ENCODE results near the gene PDLIM7.
A peak's percentile ranks its signal among the peaks of the same experiment; 100 is the strongest.

The PDLIM7 gene

DNA sequence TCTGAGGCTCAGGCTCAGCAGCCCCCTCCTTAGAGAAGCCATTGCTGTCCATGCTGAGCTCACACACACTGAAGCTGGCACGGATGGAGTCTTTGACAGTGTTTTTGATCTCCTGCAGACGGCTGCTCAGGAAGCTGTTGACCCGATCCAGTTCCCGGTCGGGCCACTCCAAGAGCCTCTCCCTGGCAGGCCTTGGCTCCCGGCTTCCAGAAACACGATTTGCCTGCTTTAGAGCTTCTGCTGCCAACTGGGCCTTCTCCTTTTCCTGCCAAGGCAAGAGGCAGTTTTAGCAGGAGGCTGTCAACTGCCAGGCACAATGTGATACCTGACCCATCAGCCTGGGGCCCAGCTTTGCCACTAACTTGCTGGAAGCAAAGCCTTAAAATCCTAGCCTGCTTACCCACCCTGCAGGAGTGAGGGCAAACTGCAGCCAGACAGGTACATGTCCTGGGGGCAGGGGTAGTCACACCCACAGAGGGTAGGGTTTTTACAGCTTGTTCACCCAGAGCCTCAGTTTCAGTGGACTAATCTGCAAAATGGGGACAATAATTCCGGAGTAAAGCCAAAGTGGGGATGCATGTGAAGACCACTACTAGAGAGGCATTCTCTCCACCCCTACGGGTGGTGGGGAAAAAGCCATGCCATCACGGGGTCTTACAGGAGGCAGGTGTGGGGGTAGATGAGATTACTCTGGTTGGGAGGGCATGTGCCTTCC, 27.7 kb upstream of the PDLIM7 start:
- DNase-seq (ENCODE audit: low read depth in 1 of 2, low spot score in 1 of 2): no peak

DNA sequence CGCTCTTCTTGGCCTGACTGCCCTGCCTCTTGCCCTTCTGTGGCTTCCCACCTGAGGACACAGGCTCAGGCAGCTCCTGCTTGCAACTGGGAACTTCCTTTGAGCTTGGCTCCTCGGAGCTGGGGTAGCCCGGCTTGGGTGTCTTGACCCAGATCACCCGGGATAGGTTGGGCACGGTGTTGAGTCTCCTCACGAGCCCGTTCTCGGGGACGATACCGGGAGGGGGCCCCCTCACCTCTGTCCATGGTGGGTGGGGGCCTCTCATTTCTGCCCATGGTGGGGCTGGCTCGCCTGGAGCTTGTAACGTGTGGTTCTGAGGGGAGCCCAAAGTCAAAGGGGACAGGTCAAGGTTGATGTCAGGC, 27.1 kb upstream of the PDLIM7 start:
- DNase-seq (ENCODE audit: low read depth in 1 of 2, low spot score in 1 of 2): no peak

DNA sequence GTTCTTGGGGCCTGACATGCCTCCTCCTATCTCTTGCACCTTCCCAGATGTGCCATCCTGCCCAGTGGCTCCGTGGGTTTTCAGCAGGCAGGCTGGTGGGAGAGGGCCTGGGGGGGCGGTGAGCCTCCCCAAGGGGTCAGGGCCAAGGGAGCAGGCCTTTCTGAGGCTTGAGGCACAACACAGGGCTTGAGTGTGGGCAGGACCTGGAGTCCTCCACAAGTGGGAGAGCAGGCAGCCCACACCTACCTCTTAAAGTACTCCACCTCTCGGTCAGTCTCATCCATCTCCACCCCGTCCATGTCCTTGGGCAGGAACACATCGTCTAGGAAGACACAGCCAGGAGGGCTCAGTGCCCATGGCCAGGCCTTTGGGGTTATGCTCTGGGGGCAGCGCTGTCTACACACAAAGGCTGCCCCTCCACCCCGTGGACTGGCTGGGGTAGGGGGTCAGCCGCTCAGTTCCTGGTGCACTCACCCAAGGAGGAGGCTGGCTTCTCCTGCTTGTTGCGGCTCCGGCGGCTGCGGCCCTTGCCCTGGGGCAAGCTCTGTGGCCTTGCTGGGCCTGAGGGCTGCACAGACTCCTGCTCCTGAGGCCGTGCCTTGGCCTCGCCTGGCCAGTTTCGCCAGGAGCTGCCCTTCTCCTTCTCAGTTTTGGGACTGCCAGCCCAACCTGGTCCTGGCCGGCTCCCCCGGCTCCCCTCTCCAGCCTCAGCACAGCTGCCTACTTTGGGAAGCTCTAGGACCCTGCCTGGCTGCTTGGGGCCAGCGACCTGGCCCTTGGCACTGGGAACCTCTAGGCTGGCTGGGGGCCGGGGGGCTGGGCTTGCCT, 26.5 kb upstream of the PDLIM7 start:
- no peak for DNase-seq (ENCODE audit: low read depth in 1 of 2, low spot score in 1 of 2)

DNA sequence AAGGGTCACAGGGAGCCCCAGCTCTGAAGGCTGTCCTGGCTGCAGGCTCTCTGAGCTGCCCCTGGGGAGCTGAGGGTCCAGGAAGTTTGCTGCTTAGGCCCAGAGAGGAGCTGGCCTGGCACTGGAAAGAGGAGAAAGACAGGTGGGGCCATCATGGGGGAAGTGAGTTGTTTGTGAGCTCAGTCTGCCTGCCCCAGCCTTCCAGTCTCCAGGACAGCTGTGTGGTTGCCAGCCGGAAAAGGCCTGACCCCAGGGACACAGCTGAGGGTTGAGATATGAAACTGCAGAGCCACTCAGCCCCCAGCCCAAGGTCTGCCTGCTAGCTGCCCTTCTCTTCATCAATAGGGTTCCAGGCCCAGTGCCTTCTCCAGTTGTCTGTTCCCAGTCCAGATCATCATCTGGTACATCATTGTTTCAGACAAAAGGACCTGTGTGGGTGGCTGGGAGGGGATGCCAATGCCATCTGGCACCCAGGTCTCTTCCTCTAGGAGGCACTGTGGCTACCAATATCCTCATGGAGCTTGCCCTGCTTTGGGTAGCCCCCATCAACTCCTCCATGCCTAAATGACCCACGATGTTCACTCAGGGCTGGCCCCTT, 23.6 kb upstream of the PDLIM7 start:
- no peak for DNase-seq (ENCODE audit: low read depth in 1 of 2, low spot score in 1 of 2)

DNA sequence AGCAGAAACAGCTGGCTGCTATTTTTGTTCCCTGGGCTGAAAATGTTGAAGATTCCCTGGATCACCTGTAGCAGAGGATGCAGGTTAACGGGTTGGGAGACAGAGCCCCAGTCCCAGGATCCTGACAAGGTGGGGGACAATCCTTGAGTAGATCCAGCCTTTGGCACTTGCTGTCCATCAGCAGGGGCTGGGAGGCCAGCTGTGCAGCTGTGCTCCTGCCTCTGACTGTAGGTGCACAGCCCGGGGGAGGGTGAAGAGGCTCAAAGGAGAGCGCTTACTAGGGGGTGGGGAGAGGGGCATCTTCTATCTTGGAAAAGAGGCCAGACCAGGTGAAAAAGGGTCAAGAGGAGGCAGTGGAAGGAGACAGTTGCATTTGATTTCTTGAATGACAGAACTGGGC, 22.9 kb upstream of the PDLIM7 start:
- DNase-seq (ENCODE audit: low read depth in 1 of 2, low spot score in 1 of 2): no peak

DNA sequence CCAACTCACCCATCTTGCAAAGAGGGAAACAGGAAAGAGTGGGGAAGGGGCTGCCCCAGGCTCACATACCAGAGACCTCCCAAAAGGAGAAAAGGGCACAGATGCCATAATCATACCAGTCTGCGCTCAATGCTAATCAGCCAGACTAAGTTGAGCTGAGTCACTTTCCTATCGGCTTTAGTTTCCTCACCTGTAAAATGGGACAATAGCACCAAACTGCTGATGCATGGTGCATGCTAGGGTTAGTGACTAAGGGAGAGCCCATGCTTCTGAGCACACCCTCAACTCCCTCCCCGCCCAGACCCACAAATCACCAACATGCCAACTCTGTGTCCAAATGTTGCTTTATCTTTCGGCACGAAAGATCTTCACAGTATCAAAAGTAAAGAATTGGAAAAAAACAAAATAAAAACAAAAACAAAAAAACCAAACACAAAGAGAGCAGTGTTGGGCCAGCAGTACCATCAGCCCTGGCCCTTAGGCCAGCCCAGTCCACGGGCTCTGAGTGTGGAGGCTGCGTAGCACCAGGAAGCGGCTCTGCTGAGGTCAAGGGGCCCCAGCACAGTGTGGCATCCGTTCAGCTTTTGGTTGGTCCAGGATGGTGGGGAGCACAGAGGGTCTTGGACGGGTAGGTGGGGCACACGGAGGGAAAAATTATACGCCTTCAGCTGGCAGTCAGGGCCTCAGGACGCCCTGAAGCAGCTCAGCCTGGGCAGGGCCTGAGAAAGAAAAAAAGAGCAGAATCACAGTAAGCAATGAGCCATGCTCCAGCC, 22.2 kb upstream of the PDLIM7 start:
- no peak for DNase-seq (ENCODE audit: low read depth in 1 of 2, low spot score in 1 of 2)

DNA sequence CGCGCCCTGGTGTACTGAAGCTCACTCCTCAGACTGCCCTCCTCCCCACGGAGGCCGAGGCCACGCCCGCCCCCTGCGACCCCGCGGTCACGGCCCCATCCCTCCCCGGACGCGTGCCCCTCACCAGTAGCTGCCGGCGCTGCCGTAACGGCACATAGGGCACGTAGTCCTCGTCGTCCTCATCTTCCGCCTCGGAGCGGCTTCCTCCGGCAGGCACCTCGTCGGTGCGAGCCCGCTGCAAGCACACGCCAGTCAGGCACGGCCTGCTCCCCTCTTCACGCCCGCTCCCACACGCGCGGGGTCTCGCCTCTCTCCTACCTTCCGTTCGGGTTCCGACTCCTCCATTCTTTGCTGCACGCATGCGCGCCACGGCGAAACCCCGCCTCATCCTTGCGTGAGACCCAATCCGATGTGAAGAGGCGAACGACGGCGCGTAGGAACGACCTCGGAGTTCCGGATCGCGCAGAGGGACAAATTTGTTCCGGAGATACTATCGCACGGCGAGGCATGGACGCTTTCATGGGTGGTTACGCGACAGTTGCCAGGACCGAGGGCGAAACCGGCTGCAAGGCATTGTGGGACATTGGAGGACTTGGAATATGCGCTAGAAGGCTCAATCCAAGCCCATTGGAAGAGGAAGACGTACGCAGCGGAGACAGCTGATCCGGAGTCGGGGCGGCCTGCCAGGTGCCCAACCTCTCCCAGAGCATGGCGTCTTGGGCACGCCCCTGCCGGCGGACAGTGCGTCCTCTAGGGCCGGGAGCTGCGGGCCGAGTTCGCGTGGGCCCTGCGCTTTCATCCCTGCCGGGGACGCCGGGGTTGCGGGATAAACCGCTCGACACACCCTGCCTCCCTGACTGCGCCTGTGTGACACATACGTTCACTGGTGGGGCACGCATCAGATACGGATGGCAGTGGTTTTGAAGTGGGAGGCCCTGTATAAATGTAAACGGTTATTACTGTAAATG, 19.5 kb upstream of the PDLIM7 start, which contains the start of gene DDX41:
TSS of gene DDX41 (minus strand) at position 361 of the 968 bp plus-strand sequence. CDS start at position 345, 16 bp downstream.
- peak; percentile 90 to 93 for DNase-seq (ENCODE audit: low read depth in 1 of 2, low spot score in 1 of 2)

DNA sequence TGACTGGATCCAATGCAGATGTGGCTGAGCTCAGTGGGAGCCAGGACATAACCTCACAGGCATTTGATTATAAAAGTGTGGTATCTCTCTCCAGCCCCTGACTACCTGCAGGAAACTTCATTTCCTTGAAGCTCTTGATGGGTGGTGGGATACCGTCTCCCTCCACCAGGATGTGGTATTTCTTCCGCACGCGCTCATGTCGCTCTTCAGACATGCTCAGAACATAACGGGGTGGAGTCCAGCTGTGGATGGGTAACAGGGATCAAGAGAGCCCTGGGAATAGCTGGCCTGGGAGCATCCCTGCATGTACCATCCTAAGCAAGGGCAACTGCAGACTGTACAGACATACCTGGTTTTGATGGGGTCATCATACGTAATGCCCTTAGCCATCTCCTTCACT, 18.2 kb upstream of the PDLIM7 start:
- no peak for DNase-seq (ENCODE audit: low read depth in 1 of 2, low spot score in 1 of 2)

DNA sequence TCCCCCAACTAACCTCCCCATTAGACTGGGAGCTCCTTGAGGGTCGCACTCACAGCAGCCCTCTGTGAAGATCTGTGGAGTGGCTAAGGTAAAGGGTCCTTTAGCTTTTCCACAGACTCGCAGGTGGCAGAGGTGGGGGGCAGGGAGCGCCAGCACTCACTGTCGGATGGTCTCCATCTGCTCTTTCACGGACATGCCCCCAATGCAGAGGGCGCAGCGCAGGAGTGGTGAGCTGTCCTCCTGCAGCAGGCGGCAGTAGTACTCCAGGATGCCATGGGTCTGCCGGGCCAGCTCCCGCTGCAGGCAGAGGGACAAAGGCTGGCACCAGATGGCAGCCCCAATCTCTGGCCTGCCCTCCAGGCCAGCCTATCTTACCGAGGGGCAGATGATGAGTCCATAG, 17.1 kb upstream of the PDLIM7 start:
- DNase-seq (ENCODE audit: low read depth in 1 of 2, low spot score in 1 of 2): no peak

DNA sequence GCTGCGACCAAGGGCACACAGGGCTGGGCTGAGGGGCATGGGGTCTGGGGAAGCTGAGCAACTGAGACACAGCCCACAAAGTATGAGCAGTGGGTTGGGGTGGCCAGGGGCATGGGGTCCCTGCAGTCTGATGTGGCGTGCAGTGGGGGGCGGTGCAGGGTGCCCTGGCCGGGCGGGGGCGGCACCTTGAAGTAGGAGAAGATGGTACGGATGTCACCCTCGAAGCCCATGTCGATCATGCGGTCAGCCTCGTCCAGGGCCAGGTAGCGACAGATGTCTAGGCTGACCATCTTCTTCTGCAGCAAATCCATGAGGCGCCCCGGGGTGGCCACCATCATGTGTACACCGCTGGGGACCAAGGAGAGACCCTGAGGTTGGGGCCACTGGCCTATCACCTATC, 16.1 kb upstream of the PDLIM7 start:
- DNase-seq (ENCODE audit: low read depth in 1 of 2, low spot score in 1 of 2): no peak

DNA sequence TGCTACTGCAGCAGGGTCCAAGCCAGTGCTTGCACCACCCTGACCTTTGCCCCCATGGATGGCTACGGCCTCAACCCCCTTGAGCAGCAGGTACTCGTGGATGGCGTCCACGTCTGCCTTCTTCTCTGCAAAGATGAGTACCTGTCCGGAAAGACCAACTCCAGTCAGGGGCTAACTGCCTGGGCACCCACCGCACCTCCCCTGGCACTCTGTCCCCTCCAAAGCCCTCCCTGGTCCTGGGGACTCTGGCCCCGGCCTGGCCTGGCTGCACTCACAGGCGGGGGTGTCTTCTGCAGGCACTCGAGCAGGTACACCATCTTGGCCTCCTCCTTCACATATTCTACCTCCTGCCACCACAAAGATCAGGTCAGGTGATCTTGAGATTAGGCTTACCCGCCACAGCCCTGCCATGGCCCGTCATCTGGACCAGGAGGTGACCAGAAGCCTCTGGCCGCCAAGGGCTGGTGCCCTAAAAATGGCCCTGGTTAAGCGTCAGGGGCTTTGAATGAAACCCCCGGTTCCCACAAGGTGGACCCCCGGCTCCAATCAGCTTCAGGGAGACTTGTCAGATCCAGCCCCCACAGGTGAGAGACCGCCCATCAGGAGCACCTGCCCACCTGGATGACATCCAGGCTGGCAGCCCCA, 15.5 kb upstream of the PDLIM7 start:
- DNase-seq (ENCODE audit: low read depth in 1 of 2, low spot score in 1 of 2): no peak

DNA sequence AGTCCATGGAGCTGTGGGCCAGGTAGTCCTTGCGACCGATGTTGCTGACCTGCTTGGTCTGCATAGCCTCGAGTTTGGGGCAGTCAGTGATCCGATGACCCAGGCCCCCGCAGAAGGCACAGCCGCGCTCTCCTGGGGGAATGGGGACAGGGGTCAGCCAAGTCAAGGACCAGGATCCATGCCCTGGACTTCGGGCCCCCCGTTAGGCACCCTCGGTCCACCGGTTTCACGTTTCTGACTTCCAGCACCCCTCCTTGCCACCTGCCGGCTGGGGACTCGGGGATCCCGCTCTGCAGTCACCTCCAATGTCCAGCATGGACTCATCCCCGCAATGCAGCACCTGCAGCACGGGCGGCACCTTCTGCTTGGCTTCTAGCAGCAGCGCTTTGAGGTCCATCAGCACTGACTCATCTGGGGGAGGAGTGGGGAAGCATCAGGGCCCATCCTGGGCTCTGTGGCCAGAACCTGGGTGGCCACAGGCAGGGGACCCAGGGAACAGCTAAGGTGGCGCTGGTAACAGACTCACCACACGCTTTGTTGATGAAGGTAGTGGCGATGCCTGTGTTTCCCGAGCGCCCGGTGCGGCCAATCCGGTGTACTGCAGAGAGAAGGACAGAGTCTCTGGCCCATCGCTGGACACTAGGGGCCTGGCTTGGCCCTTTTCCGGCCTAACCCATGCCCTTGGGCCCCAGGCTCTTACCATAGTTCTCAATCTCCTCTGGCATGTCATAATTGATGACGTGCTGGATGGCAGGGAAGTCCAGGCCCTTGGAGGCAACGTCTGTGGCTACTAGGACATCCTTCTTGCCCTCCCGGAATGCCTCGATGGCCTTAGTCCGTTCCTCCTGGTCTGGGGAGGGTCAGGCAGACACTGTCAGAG, 14.6 kb upstream of the PDLIM7 start:
- DNase-seq (ENCODE audit: low read depth in 1 of 2, low spot score in 1 of 2): no peak

DNA sequence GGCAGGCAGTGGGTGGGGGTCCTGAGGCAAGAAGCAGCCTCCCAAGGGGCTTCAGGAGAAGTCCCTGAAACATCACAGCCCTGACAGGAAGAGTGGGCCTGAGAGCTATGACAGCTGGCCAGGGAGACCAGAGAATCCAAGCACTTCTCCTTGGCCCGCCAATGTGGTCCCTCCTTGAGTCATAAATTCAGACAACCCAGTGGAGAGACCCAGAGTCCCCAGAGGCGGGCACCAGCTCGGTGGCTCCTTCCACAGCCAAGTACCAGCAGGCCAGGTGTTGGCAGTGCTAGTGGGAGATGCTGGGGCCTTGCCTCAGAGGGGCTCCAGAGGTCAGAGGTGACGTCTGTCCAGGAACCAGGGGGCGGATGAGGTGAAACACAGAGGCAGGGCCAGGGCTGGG, 13.8 kb upstream of the PDLIM7 start:
- DNase-seq (ENCODE audit: low read depth in 1 of 2, low spot score in 1 of 2): no peak

DNA sequence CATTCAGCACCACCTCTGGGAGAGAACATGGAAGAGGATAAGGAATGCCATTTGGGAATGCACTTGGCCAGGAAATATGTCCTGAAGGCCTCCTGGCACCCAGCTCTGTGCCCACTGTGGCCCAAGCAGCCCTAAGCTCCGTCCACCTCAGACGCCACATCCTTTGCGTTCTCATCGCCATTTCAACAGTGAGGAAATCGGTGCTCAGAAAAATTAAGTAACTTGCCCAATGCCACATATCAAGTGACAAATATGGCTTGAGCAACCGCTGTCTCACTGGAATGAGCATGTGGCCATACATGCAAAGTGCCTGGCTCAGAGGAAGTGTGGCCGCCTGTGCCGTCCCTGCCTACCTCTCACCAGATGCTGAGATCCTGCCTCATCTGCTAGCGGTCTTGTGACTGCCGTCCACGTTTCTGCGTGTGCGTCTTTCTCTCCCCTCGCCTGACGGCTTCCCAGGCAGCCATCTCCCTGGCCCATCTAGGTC, 13.2 kb upstream of the PDLIM7 start:
- DNase-seq (ENCODE audit: low read depth in 1 of 2, low spot score in 1 of 2): no peak

DNA sequence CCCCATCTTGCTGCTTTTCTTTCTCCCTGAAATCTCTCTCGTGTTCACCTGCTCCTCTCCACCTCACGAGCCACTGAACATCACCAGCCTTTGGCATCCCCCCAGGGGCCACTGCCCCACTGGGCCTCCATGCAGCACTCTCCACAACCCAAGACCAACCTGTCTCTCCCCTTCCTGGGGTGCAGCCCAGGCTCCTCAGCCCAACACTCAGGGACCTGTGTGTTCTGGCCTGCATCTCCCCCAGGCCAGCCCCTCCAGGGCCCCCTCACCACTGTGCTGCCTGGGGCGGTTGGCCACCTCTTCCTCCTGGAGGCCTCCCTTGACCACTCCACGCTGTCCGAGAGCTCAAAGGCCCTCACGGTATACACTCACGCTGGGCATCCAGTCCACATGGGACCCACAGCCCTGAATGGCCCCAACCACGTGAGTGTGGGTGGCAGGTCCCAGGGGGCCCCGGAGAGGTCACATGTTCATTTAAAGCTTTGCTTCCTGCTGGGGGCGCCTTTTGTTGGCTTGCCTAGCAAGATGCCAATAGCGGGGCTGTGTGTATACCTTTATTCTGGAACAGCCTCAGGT, 12.7 kb upstream of the PDLIM7 start:
- no peak for DNase-seq (ENCODE audit: low read depth in 1 of 2, low spot score in 1 of 2)

DNA sequence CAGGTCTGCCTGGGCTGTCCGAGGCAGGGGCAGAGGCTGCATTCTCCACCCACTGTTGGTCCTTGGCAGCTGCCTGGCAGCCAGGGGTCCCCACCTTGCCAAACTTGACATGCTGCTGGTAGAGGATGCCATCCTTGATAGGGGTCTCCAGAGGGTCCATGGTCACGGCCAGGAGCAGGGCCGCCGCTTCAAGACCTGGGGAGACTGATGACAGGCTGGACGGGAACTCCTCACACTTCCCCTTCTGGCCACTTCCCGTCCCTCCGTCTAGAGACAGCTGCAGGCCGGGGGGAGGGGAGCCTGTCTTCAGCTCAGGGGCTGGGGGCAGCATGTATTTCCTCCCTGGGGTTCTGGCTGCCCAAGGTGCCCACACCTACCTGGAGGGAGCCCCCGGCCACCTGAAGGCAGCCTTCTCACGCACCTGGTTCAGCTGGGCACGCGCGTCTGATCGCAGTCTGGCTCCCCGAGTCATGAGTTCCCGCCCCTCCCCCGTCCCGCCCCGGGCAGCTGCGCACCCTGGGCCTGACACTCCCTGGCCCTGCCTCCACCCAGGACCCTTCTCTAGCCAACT, 12.1 kb upstream of the PDLIM7 start, which contains the start of gene DOK3:
TSS of gene DOK3 (minus strand) at position 446 of the 571 bp plus-strand sequence. CDS start at position 160, 286 bp downstream.
- no peak for DNase-seq (ENCODE audit: low read depth in 1 of 2, low spot score in 1 of 2)

DNA sequence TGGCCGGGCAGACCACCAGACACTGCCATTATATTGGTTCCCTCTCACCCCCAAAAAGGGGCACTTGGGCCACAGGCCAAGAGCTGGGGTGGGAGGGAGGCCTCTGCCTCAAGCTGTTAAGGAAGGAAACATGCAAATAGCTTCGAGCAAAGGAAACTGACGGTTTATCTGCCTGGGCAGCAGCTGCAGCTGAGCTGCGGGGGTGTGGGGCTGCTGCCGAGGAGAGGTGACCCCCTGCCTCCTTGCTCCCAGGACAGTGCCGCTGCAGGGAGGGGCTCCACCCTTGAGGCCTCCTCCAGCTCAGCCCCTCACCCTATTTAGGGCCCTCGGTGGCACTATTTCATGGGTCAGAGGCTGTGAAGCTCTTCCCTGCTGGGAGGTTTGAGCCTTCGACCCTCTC, 11.4 kb upstream of the PDLIM7 start:
- no peak for DNase-seq (ENCODE audit: low read depth in 1 of 2, low spot score in 1 of 2)

DNA sequence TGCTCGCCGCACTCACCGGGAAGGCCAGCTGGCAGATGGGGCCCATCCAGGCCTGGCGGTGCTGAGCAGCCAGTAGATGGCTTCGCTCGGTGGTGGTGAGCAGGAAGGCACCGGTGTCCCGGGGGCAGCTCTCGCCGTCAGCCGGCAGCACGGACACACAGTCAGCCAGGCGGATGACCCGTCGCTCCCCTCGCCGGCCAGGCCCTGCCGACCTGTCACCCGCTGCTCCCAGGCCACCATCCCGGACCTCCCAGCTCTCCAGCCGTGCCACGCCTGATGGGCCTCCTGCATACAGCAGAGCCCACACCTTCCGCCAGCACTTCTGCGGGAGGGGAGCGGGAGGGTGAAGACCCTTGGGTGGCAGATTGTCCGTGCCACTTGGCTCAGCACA, 10.8 kb upstream of the PDLIM7 start:
- DNase-seq (ENCODE audit: low read depth in 1 of 2, low spot score in 1 of 2): no peak

Data from activated T-helper 1 cell treated with anti-CD3 and anti-CD28 coated beads, Interleukin-2, amount 50 U/mL, for 16 hours (primary cell).